Mammary epithelial cell (primary cell): ENCODE results near the gene KCNIP4.

Source experiments
- CTCF ChIP-seq, 2 donors: IDR thresholded peaks in 1 of 2; conservative IDR thresholded peaks in 1 of 2; 2 replicates each; pipeline ENCODE4 v1.5.1; 2011 to 2012; ENCODE audit warnings: inconsistent platforms in 2 of 2, low read length in 2 of 2, mild to moderate bottlenecking in 2 of 2, control low read depth in 1 of 2, low read depth in 1 of 2; ENCODE audit not compliant: insufficient read depth in 1 of 2; ENCODE audit errors: extremely low read depth in 1 of 2
- EZH2 ChIP-seq: IDR thresholded peaks from 2 replicates; pipeline ENCODE4 v1.6.1; 2012; ENCODE audit warnings: low read length, inconsistent platforms, borderline replicate concordance

GRCh38 chr4:21045119-21045518, 903.5 kb downstream of the KCNIP4 start:
- TF ChIP-seq EZH2 (no peak), CTCF (conservative IDR thresholded peaks at IDR 0.05 in 1 of 2, IDR thresholded peaks at IDR 0.05 in 1 of 2; ENCODE audit: extremely low read depth in 1 of 2, insufficient read depth in 1 of 2, low read depth in 1 of 2, low read length in 2 of 2) (no peak)
